RWPE2 (cell line): Measurements from ENCODE around the gene OGA.

Experiments
- ATAC-seq: fragments of 200-7000 bp; cut with Tn5 transposase; 3 replicates; pipeline ENCODE4 v1.9.1; 2021; ENCODE audit warnings: low read depth
- DNase-seq: peaks from one replicate; pipeline ENCODE4 v3.0.0-alpha.2; 2020; ENCODE audit warnings: low spot score
- H3K27ac ChIP-seq: fragments of 450-650 bp; 2 replicates; pipeline ENCODE4 v1.5.1; 2017; ENCODE audit warnings: mild to moderate bottlenecking; ENCODE audit not compliant: poor library complexity, severe bottlenecking
- H3K27me3 ChIP-seq: fragments of 250-450 bp; sonication (Bioruptor Pico); 2 replicates; pipeline ENCODE4 v1.5.1; 2021; ENCODE audit warnings: mild to moderate bottlenecking, moderate library complexity; ENCODE audit not compliant: insufficient read depth, poor library complexity, severe bottlenecking
- H3K36me3 ChIP-seq: fragments of 250-450 bp; sonication (Bioruptor Pico); 2 replicates; pipeline ENCODE4 v1.5.1; 2020; ENCODE audit warnings: low read depth, mild to moderate bottlenecking, moderate library complexity
- H3K4me1 ChIP-seq: fragments of 250-450 bp; sonication (Bioruptor Pico); 2 replicates; pipeline ENCODE4 v1.5.1; 2021; ENCODE audit warnings: mild to moderate bottlenecking, moderate library complexity; ENCODE audit not compliant: insufficient read depth, poor library complexity, severe bottlenecking
- H3K4me3 ChIP-seq: fragments of 250-450 bp; sonication (Bioruptor Pico); 2 replicates; pipeline ENCODE4 v1.5.1; 2021; ENCODE audit warnings: mild to moderate bottlenecking, moderate library complexity; ENCODE audit not compliant: severe bottlenecking
- H3K9me3 ChIP-seq: fragments of 250-450 bp; sonication (Bioruptor Pico); 2 replicates; pipeline ENCODE4 v1.5.1; 2021; ENCODE audit warnings: mild to moderate bottlenecking, moderate library complexity; ENCODE audit not compliant: severe bottlenecking
- TF ChIP-seq, protein P1 (sequence below): fragments of 450-650 bp; IDR thresholded peaks from one replicate; pipeline ENCODE4 v1.5.1; 2017; ENCODE audit warnings: mild to moderate bottlenecking, moderate library complexity; ENCODE audit not compliant: poor library complexity, severe bottlenecking

Gene OGA

DNA sequence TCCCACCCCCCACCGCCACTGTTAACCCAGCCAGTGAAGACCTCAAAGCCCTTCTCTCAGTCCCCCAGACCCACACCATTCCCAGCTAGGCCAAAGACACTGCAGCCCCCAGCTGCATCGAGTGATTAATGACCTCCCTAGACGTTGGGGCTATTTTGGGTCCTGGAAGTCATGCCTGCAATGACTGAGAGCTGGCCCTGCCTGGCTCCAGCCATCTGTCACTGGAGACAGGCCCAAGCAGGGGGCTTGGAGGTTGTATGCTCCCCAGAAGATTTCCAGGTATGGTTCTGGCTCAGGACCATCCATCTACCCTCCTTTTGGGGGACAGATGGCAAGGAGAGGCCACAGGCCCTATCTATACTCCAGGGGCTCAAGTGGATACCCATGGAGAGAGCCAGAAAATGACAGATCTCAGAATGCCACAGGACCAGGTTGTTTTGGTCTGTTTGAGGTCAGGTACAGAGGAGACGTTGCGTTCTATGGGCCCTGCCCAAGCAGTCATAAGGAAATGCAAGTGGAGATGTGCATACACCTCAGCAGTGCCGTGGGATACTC is 20.2 kb upstream of the OGA start:
- ATAC-seq (no peak), DNase-seq (no peak)
- Histone ChIP-seq H3K27me3 (no peaks in the 10 kb centered on the region), H3K4me3 (no peak overlapping the region), H3K4me1 (peaks cover 4% of the 10 kb centered on the region), H3K27ac (no peak overlapping the region), H3K9me3 (no peaks in the 10 kb centered on the region), H3K36me3 (no peaks in the 10 kb centered on the region)
- TF ChIP-seq, protein P1, sequence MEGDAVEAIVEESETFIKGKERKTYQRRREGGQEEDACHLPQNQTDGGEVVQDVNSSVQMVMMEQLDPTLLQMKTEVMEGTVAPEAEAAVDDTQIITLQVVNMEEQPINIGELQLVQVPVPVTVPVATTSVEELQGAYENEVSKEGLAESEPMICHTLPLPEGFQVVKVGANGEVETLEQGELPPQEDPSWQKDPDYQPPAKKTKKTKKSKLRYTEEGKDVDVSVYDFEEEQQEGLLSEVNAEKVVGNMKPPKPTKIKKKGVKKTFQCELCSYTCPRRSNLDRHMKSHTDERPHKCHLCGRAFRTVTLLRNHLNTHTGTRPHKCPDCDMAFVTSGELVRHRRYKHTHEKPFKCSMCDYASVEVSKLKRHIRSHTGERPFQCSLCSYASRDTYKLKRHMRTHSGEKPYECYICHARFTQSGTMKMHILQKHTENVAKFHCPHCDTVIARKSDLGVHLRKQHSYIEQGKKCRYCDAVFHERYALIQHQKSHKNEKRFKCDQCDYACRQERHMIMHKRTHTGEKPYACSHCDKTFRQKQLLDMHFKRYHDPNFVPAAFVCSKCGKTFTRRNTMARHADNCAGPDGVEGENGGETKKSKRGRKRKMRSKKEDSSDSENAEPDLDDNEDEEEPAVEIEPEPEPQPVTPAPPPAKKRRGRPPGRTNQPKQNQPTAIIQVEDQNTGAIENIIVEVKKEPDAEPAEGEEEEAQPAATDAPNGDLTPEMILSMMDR: no peak

DNA sequence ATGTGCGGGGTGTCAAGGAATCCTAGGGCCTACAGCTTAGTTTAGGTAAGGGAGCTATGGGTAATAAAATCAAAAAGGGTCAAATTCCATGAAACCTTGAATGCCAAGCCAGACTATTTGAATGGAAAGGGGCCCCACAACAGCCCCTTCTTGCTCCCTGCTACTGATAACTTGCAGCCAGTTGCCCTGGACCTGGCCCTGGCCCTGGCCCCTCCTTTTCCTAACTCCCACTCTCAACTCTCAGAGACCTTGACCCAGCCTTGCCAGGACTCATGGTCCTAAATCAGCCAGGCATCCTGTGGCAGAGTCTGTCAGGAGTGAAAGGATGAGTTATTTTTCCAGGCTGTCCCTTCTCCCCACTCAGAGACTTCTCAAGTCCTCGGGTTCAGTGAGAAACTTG is 19.5 kb upstream of the OGA start:
- H3K4me1 ChIP-seq: peaks cover 4% of the 10 kb centered on the region
- no peaks in the 10 kb centered on the region for H3K36me3 ChIP-seq
- H3K9me3 ChIP-seq: no peaks in the 10 kb centered on the region
- DNase-seq (peak; percentile 9), ATAC-seq (no peak)
- TF ChIP-seq, protein P1: no peak
- no peak overlapping the region for H3K4me3 ChIP-seq
- no peak overlapping the region for H3K27ac ChIP-seq
- H3K27me3 ChIP-seq: no peaks in the 10 kb centered on the region

DNA sequence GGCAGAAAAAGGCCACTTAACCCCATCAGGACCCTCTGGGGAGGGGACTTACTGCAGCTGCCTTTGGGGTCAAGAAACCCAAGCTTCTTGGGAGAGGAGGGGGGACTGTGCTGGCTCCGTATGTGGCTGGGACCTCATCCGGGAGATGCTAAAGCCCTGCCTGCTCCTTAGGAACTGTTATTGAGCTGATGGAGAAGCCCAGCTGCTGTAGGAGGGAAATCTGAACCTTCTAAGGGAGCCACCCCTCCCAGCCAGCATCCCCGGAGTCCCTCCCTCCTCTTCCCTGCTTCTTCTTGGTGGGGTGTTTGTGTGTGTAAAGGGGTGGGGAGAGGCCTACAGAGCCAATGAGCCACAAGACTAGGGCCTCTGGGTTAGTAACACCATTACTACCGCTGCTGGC is 17.1 kb upstream of the OGA start:
- no peak for ATAC-seq
- Histone ChIP-seq H3K27me3 (no peaks in the 10 kb centered on the region), H3K27ac (no peak overlapping the region), H3K36me3 (no peaks in the 10 kb centered on the region), H3K4me3 (no peak overlapping the region), H3K9me3 (no peaks in the 10 kb centered on the region), H3K4me1 (peaks cover 5% of the 10 kb centered on the region)
- TF ChIP-seq, protein P1: no peak
- no peak for DNase-seq

DNA sequence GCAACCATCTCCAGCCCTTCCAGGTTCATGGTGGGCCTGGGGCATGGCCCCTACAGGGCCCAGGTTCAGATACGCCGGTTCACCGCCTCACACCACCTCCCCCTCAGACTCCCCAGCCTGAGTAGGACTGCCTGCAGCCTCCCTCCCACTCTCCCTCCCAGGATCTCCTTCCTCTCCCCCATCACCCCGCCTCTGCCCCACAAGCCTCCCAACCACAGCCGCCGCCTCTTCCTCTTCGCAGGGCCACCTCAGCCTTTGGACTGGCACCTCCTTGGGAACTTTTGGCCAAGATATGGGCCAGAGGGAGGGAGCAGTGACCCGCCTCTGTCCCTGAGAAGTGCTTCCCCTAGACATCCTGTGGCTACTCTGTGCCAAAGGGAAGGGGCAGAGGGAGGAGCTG is 16.1 kb upstream of the OGA start:
- Histone ChIP-seq H3K36me3 (no peaks in the 10 kb centered on the region), H3K27me3 (no peaks in the 10 kb centered on the region), H3K27ac (no peak overlapping the region), H3K4me1 (peaks cover 5% of the 10 kb centered on the region), H3K9me3 (no peaks in the 10 kb centered on the region), H3K4me3 (no peak overlapping the region)
- DNase-seq (peak; percentile 51), ATAC-seq (no peak)
- TF ChIP-seq, protein P1: no peak

DNA sequence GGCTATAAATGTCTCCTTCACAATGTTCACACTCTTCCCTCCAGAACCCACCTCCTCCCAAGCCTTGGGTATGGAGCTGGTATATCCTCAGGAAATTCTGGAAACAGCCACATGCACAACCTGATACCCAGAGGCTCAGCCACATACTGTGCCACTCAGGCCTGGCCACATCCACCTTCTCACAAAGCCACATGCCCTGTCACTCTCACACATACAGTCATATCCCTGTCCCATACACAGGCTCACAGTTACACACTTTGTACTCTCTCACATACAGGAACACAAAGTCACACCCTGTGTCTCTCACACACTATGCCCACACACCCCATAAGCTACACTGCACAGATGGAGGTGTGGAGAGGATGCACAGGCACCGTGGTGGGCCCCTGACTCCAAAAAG is 15.2 kb upstream of the OGA start:
- DNase-seq (peak; percentile 2), ATAC-seq (no peak)
- Histone ChIP-seq H3K4me3 (no peak overlapping the region), H3K27ac (no peak overlapping the region), H3K36me3 (no peaks in the 10 kb centered on the region), H3K4me1 (peaks cover 5% of the 10 kb centered on the region), H3K27me3 (no peaks in the 10 kb centered on the region), H3K9me3 (no peaks in the 10 kb centered on the region)
- TF ChIP-seq, protein P1: no peak
